H9 (cell line): Measurements from ENCODE around the gene TAOK2. TPM values are rescaled to one million over a fixed set of nuclear protein-coding genes. Genes with fewer than 3 reads are reported as not detected.
"Not testable (repeated sequence)": the region's sequence is repeated elsewhere in the genome, so short reads cannot be mapped to it uniquely, and the experiment has no call there.

Source experiments
- DNase-seq: peaks from one replicate; pipeline ENCODE4 v3.0.0-alpha.2; 2017
- H2AFZ ChIP-seq: one replicate; pipeline ENCODE4 v1.6.1; 2013; ENCODE audit warnings: mild to moderate bottlenecking, low read length, control low read depth, moderate library complexity
- H2AK5ac ChIP-seq: 2 replicates; pipeline ENCODE4 v1.6.1; 2013; ENCODE audit warnings: low read length, control low read depth, mixed read lengths; ENCODE audit not compliant: insufficient read length
- H2BK120ac ChIP-seq: one replicate; pipeline ENCODE4 v1.6.1; 2013; ENCODE audit warnings: low read depth, mild to moderate bottlenecking, low read length, control low read depth, inconsistent platforms; ENCODE audit not compliant: poor library complexity, severe bottlenecking
- H2BK12ac ChIP-seq: 2 replicates; pipeline ENCODE4 v1.6.1; 2013; ENCODE audit warnings: low read length, control low read depth, mixed read lengths, low read depth; ENCODE audit not compliant: insufficient read length
- H2BK15ac ChIP-seq: 2 replicates; pipeline ENCODE4 v1.6.1; 2013; ENCODE audit warnings: low read depth, low read length, control low read depth
- H2BK20ac ChIP-seq: one replicate; pipeline ENCODE4 v1.6.1; 2013; ENCODE audit warnings: low read depth, mild to moderate bottlenecking, low read length, control low read depth, inconsistent platforms; ENCODE audit not compliant: poor library complexity, severe bottlenecking
- H2BK5ac ChIP-seq: 2 replicates; pipeline ENCODE4 v1.6.1; 2013; ENCODE audit warnings: low read length, control low read depth, mixed read lengths; ENCODE audit not compliant: insufficient read length
- H3K14ac ChIP-seq: 2 replicates; pipeline ENCODE4 v1.6.1; 2013; ENCODE audit warnings: low read length, control low read depth; ENCODE audit not compliant: insufficient read depth
- H3K18ac ChIP-seq: 2 replicates; pipeline ENCODE4 v1.6.1; 2013; ENCODE audit warnings: low read depth, mild to moderate bottlenecking, mixed read lengths, low read length, control low read depth; ENCODE audit not compliant: insufficient read length
- H3K23ac ChIP-seq: 2 replicates; pipeline ENCODE4 v1.6.1; 2013; ENCODE audit warnings: low read length, control low read depth, mixed read lengths, low read depth; ENCODE audit not compliant: insufficient read length
- H3K23me2 ChIP-seq: 2 replicates; pipeline ENCODE4 v1.6.1; 2013; ENCODE audit warnings: low read depth, mild to moderate bottlenecking, mixed read lengths, low read length, control low read depth; ENCODE audit not compliant: insufficient read length, poor library complexity, severe bottlenecking
- H3K27ac ChIP-seq: 2 replicates; pipeline ENCODE4 v1.5.1; 2013; ENCODE audit warnings: low read length, control low read depth, mixed read lengths, low read depth; ENCODE audit not compliant: insufficient read length
- H3K27me3 ChIP-seq: 2 replicates; pipeline ENCODE4 v1.6.1; 2013; ENCODE audit warnings: low read length, control low read depth, inconsistent platforms; ENCODE audit not compliant: insufficient read depth
- H3K4ac ChIP-seq: 2 replicates; pipeline ENCODE4 v1.6.1; 2013; ENCODE audit warnings: low read depth, mild to moderate bottlenecking, control low read depth, inconsistent platforms, low read length, moderate library complexity
- H3K4me1 ChIP-seq: 2 replicates; pipeline ENCODE4 v1.6.1; 2013; ENCODE audit warnings: low read length, control low read depth, inconsistent platforms; ENCODE audit not compliant: insufficient read depth
- H3K4me2 ChIP-seq: 2 replicates; pipeline ENCODE4 v1.6.1; 2013; ENCODE audit warnings: low read length, control low read depth, mixed read lengths; ENCODE audit not compliant: insufficient read length, insufficient read depth
- H3K56ac ChIP-seq: 2 replicates; pipeline ENCODE4 v1.6.1; 2013; ENCODE audit warnings: low read depth, mild to moderate bottlenecking, mixed read lengths, low read length, control low read depth; ENCODE audit not compliant: insufficient read length
- H3K79me1 ChIP-seq: 2 replicates; pipeline ENCODE4 v1.6.1; 2013; ENCODE audit warnings: low read depth, mild to moderate bottlenecking, moderate library complexity, low read length, control low read depth, inconsistent platforms; ENCODE audit not compliant: insufficient read depth, poor library complexity, severe bottlenecking
- H3K79me2 ChIP-seq: 2 replicates; pipeline ENCODE4 v1.6.1; 2013; ENCODE audit warnings: low read length, control low read depth, inconsistent platforms; ENCODE audit not compliant: insufficient read depth
- H3K9ac ChIP-seq: 2 replicates; pipeline ENCODE4 v1.6.1; 2013; ENCODE audit warnings: low read length, control low read depth, mixed read lengths; ENCODE audit not compliant: insufficient read length; ENCODE audit errors: extremely low read depth
- H3K9me3 ChIP-seq: one replicate; pipeline ENCODE4 v1.6.1; 2013; ENCODE audit warnings: low read depth, low read length, inconsistent platforms; ENCODE audit not compliant: control insufficient read depth
- H3T11ph ChIP-seq: one replicate; pipeline ENCODE4 v1.6.1; 2013; ENCODE audit warnings: mild to moderate bottlenecking, low read length, control low read depth, inconsistent platforms
- H4K20me1 ChIP-seq: one replicate; pipeline ENCODE4 v1.6.1; 2013; ENCODE audit not compliant: control insufficient read depth, insufficient read length, insufficient read depth
- H4K5ac ChIP-seq: 2 replicates; pipeline ENCODE4 v1.6.1; 2013; ENCODE audit warnings: low read depth, mild to moderate bottlenecking, mixed read lengths, low read length, control low read depth; ENCODE audit not compliant: insufficient read length
- H4K8ac ChIP-seq: replicated peaks from 2 replicates; pipeline ENCODE4 v1.6.1; 2013; ENCODE audit warnings: low read length, control low read depth, mixed read lengths, low read depth; ENCODE audit not compliant: insufficient read length
- H4K91ac ChIP-seq: 2 replicates; pipeline ENCODE4 v1.6.1; 2013; ENCODE audit warnings: low read depth, mild to moderate bottlenecking, moderate library complexity, mixed read lengths, low read length, control low read depth; ENCODE audit not compliant: insufficient read length
- H3K27ac Mint-ChIP-seq, 3 experiments: 2 replicates in 2 of 3; 3 replicates in 1 of 3; pipeline ENCODE4 v1.8.0; 2020 to 2021; ENCODE audit warnings: mixed read lengths in 3 of 3, mild to moderate bottlenecking in 1 of 3, moderate library complexity in 1 of 3
- H3K27me3 Mint-ChIP-seq: 2 replicates; pipeline ENCODE4 v1.8.0; 2021; ENCODE audit warnings: low read depth, mild to moderate bottlenecking, moderate library complexity, mixed read lengths
- H3K36me3 Mint-ChIP-seq, 3 experiments: 2 replicates in 2 of 3; 3 replicates in 1 of 3; pipeline ENCODE4 v1.8.0; 2020 to 2021; ENCODE audit warnings: low read depth in 3 of 3, mixed read lengths in 3 of 3; ENCODE audit not compliant: insufficient read depth in 1 of 3
- H3K4me1 Mint-ChIP-seq, 2 experiments: 2 replicates each; pipeline ENCODE4 v1.8.0; 2020; ENCODE audit warnings: mixed read lengths in 2 of 2
- H3K4me3 Mint-ChIP-seq, 2 experiments: 2 replicates in 1 of 2; 3 replicates in 1 of 2; pipeline ENCODE4 v1.8.0; 2020 to 2021; ENCODE audit warnings: mild to moderate bottlenecking in 2 of 2, mixed read lengths in 2 of 2, moderate library complexity in 1 of 2
- H3K9me3 Mint-ChIP-seq, 2 experiments: 2 replicates in 1 of 2; 3 replicates in 1 of 2; pipeline ENCODE4 v1.8.0; 2020; ENCODE audit warnings: mild to moderate bottlenecking in 2 of 2, mixed read lengths in 2 of 2, moderate library complexity in 1 of 2
- CTCF ChIP-seq: fragments of 200-600 bp; sonication (generic); conservative IDR thresholded peaks from 3 replicates; pipeline ENCODE4 v1.8.0; 2021; ENCODE audit warnings: antibody characterized with exemption, mild to moderate bottlenecking
- WGBS: extraction: QIAGEN DNeasy Blood & Tissue Kit; methylation state at CpG from one replicate; pipeline ENCODE4 v1.1.7; 2013; ENCODE audit warnings: missing lambda C conversion rate, low lambda C conversion rate, mixed read lengths; ENCODE audit not compliant: insufficient read length; ENCODE audit errors: extremely low coverage; 5-methylcytosine and 5-hydroxymethylcytosine counted together
- total RNA-seq: library from RNA; stranded (reverse); gene quantifications from 2 replicates; pipeline ENCODE4 v1.2.1, GENCODE V29; 2021

TAOK2 gene
- total RNA-seq, 1 experiment from 2014 or later, result 43.9 TPM

- H3K27me3 Mint-ChIP-seq, result peaks cover 30% of the 10 kb centered on the region
- Histone ChIP-seq H3K9me3 (no peaks in the 10 kb centered on the region), H3K18ac (no peak overlapping the region), H3K4ac (no peak overlapping the region), H2AFZ (no peak overlapping the region), H3K27ac (no peak overlapping the region), H3K79me2 (no peaks in the 10 kb centered on the region), H4K91ac (no peak overlapping the region), H2BK5ac (no peak overlapping the region), H4K5ac (no peak overlapping the region), H3K23me2 (no peaks in the 10 kb centered on the region), H4K8ac (no peak overlapping the region), H2BK20ac (no peak overlapping the region), H3K14ac (no peak overlapping the region), H3K23ac (no peak overlapping the region), H2BK15ac (no peak overlapping the region), H3K79me1 (no peaks in the 10 kb centered on the region), H2BK120ac (no peak overlapping the region), H3K4me1 (no peaks in the 10 kb centered on the region), H4K20me1 (no peaks in the 10 kb centered on the region), H2BK12ac (no peak overlapping the region), H3K9ac (no peak overlapping the region), H3K4me2 (no peak overlapping the region), H2AK5ac (no peak overlapping the region), H3K56ac (no peak overlapping the region), H3K27me3 (no peaks in the 10 kb centered on the region), H3T11ph (no peak overlapping the region)
- no peaks in the 10 kb centered on the region for H3K36me3 Mint-ChIP-seq
- no peak for TF ChIP-seq CTCF
- no peaks in the 10 kb centered on the region for H3K9me3 Mint-ChIP-seq
- H3K4me3 Mint-ChIP-seq, result no peak overlapping the region
- no peaks in the 10 kb centered on the region for H3K4me1 Mint-ChIP-seq
- WGBS, result no CpG with 5 or more reads among the region's 5 CpGs
- no peak overlapping the region for H3K27ac Mint-ChIP-seq
- no peak for DNase-seq
Measured at GRCh38 chr16:30040221-30040620, 66.6 kb downstream of the TAOK2 start.

GRCh38 chr16:30040690-30041089 lies 67.0 kb downstream of the TAOK2 start:
- H3K4me1 ChIP-seq, H3K79me1 ChIP-seq, H3K4me3 Mint-ChIP-seq, H3T11ph ChIP-seq, H2BK12ac ChIP-seq, H4K20me1 ChIP-seq, H4K8ac ChIP-seq, DNase-seq, H2BK5ac ChIP-seq, H3K9ac ChIP-seq, H2AK5ac ChIP-seq, H3K79me2 ChIP-seq, H3K4ac ChIP-seq, H4K5ac ChIP-seq, H3K9me3 Mint-ChIP-seq, H3K4me2 ChIP-seq, H3K27ac ChIP-seq, H3K18ac ChIP-seq, H3K27me3 ChIP-seq, H2BK20ac ChIP-seq, H2AFZ ChIP-seq, H3K27ac Mint-ChIP-seq, H3K23ac ChIP-seq, H3K56ac ChIP-seq, H3K23me2 ChIP-seq, H3K4me1 Mint-ChIP-seq, H3K14ac ChIP-seq, H3K9me3 ChIP-seq, H4K91ac ChIP-seq, H3K36me3 Mint-ChIP-seq, H2BK120ac ChIP-seq, H2BK15ac ChIP-seq: not testable (repeated sequence)
- WGBS, result no CpG with 5 or more reads among the region's 5 CpGs
- H3K27me3 Mint-ChIP-seq, result peaks cover 28% of the 10 kb centered on the region
